Bronchial epithelial cell (primary cell): ENCODE data around the gene C1orf21. TPM values are rescaled to one million over a fixed set of nuclear protein-coding genes. Genes with fewer than 3 reads are reported as not detected.

Experiments
- DNase-seq: peaks from one replicate; pipeline ENCODE4 v3.0.0-alpha.2; 2010; ENCODE audit warnings: low read depth
- FAIRE-seq: peaks from 2 replicates; lab custom pipeline; 2011; peaks lifted over from hg19 to GRCh38; lab: Jason Lieb, UNC
- H3K27me3 ChIP-seq: 2 replicates; pipeline ENCODE4 v1.5.1; 2011; ENCODE audit warnings: low read length; ENCODE audit not compliant: control insufficient read depth, insufficient read depth
- H3K36me3 ChIP-seq: 2 replicates; pipeline ENCODE4 v1.5.1; 2011; ENCODE audit warnings: low read length; ENCODE audit not compliant: control insufficient read depth, insufficient read depth
- H3K4me3 ChIP-seq: 2 replicates; pipeline ENCODE4 v1.5.1; 2011; ENCODE audit warnings: mild to moderate bottlenecking, low read depth, low read length, control low read depth
- total RNA-seq: library from RNA; depleted of rRNA; stranded (reverse); fragments of >200 nt; gene quantifications from 2 replicates; pipeline ENCODE4 v1.2.1, GENCODE V29; 2014
- TF ChIP-seq, protein P1 (sequence below): IDR thresholded peaks from 2 replicates; pipeline ENCODE4 v1.5.1; 2011; ENCODE audit warnings: mild to moderate bottlenecking, moderate library complexity, low read length, control low read depth, inconsistent platforms; ENCODE audit not compliant: insufficient read depth, severe bottlenecking

The C1orf21 gene
- total RNA-seq, 1 donor from 2014 or later = 10.3 TPM

DNA sequence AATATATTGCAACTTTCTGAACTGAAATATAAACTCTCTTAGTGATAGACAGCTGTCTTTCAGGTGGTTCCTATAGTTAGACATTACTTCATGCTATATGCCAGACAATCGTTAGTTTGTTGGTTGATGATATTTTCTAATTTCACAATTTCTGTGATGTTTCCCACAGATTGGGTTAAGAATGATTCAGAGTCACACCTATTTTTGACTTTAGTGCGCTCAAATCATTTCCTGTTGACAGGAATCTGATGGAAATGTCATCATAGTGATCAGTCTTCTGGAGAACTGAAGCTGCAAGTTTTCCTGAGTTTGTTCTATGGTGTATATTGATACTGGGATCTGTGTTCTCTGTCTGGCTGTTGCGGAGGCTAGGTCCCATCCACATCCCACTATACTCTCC lies 119.7 kb downstream of the C1orf21 start:
- DNase-seq (peak; percentile 21), FAIRE-seq (no peak)
- Histone ChIP-seq H3K4me3 (no peak overlapping the region), H3K36me3 (no peaks in the 10 kb centered on the region), H3K27me3 (no peaks in the 10 kb centered on the region)
- TF ChIP-seq, protein P1, sequence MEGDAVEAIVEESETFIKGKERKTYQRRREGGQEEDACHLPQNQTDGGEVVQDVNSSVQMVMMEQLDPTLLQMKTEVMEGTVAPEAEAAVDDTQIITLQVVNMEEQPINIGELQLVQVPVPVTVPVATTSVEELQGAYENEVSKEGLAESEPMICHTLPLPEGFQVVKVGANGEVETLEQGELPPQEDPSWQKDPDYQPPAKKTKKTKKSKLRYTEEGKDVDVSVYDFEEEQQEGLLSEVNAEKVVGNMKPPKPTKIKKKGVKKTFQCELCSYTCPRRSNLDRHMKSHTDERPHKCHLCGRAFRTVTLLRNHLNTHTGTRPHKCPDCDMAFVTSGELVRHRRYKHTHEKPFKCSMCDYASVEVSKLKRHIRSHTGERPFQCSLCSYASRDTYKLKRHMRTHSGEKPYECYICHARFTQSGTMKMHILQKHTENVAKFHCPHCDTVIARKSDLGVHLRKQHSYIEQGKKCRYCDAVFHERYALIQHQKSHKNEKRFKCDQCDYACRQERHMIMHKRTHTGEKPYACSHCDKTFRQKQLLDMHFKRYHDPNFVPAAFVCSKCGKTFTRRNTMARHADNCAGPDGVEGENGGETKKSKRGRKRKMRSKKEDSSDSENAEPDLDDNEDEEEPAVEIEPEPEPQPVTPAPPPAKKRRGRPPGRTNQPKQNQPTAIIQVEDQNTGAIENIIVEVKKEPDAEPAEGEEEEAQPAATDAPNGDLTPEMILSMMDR = no peak

DNA sequence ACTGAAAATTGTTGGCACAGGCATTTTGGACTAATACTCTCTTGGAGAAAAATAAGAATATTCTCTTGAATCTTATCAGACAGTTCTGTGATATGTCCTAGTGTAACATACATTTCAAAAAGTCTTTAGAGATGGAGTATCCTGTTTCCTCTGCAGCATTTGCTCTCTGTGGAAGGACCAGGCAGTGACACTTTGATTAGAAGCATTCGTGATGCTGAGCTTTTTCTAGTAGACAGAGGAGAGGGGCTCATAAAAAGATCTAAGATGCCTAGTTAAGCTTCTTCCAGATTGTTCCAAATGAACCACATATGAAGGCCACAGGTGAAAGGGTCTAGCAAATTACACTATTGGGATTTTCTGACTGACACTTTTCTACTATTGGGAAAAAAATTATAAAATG lies 120.3 kb downstream of the C1orf21 start:
- no peak overlapping the region for H3K4me3 ChIP-seq
- FAIRE-seq (no peak), DNase-seq (no peak)
- no peaks in the 10 kb centered on the region for H3K27me3 ChIP-seq
- TF ChIP-seq, protein P1 = no peak
- H3K36me3 ChIP-seq = no peaks in the 10 kb centered on the region

DNA sequence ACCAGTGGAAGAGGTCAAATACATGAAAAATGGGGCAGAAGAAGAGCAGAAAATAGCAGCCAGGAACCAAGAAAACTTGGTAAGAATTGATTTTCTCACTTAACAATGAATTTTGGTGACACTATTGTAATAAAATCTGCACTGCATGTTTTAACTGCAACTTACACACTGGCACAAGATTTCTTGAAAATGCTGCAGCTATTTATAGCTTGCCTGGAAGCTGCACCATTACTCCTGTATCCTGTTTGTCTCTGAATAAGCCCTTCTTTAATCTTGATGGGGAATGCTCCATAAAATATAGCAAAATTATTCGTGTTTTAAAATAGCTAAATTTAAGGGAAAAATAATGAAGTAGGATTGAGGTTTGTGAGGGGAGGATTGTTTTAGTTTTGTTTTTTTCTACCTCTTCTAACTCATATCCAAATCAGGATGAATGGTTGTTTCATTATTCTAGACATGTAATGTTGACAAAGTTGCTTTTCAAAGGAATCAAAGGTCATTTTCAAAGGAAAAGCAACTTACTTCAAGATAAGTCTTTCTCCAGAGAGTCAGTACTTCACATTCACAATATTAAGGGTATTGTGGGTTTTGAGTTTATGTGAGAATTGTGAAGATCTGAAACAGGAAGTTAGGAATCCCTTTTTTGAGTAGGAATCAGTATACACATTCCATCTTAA lies 120.9 kb downstream of the C1orf21 start:
- no peak overlapping the region for H3K4me3 ChIP-seq
- no peaks in the 10 kb centered on the region for H3K27me3 ChIP-seq
- TF ChIP-seq, protein P1 = no peak
- DNase-seq (no peak), FAIRE-seq (no peak)
- H3K36me3 ChIP-seq = no peaks in the 10 kb centered on the region

DNA sequence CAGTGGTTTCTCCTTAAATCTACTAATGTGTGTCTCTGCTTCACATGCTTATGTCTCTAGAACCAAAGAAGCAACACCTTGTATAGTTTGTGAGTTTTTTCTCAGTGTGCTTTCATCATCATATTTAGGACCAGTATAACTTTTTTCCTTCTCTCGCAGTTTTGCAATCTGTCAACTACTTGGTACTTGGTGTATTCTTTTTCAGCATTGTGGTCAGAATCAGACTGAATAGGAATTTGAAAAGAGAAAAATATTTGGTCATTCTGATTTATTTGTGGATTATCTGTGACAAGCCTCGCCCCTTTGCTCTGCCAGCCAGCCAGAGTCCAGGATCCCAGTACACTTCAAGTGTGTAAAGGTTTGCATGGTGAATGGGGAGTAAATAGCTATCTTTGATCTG lies 122.3 kb downstream of the C1orf21 start:
- Histone ChIP-seq H3K27me3 (no peaks in the 10 kb centered on the region), H3K36me3 (no peaks in the 10 kb centered on the region), H3K4me3 (no peak overlapping the region)
- DNase-seq (no peak), FAIRE-seq (no peak)
- TF ChIP-seq, protein P1 = no peak

DNA sequence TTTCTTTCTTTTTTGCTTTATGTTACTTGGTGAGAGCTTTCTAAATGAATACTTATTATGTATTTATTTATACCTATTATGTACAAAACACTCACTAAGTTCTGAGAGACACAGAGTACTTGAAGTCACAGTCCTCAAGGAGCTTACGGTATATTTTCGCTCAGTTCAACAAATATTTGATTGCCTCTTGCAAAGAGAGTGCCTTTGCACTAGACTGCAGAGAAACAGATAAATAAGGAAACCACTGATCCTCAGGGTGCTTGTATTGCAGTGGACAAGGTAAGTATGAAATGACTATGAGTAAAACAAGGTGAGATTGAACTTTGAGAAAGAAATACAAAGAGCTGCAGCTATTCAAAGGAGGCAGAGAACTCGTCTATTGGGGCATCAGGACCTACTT lies 123.3 kb downstream of the C1orf21 start:
- DNase-seq = no peak
- no peaks in the 10 kb centered on the region for H3K27me3 ChIP-seq
- FAIRE-seq = no peak
- no peak overlapping the region for H3K4me3 ChIP-seq
- H3K36me3 ChIP-seq = no peaks in the 10 kb centered on the region
- TF ChIP-seq, protein P1 = no peak

DNA sequence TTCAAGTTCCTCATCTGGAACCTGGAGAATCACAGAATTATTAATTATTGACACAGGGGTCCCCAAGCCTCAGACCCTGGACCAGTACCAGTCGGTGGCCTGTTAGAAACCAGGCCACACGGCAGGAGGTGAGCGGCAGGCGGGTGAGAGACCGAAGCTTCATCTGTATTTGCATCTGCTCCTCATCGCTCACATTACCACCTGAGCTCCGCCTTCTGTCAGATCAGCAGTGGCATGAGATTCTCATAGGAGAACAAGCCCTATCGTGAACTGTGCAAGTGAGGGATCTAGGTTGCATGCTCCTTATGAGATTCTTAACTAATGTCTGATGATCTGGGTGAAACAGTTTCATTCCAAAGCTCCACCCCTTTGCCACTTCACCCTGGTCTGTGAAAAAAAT lies 125.9 kb downstream of the C1orf21 start:
- Histone ChIP-seq H3K27me3 (no peaks in the 10 kb centered on the region), H3K36me3 (no peaks in the 10 kb centered on the region), H3K4me3 (no peak overlapping the region)
- no peak for DNase-seq
- TF ChIP-seq, protein P1 = no peak
- peak; percentile 23 for FAIRE-seq
